Stomach smooth muscle (tissue), 2 donors: ENCODE data around the gene TBX18.

Source experiments
- H3K27ac ChIP-seq: one replicate; pipeline ENCODE4 v1.7.0; 2013; ENCODE audit warnings: mild to moderate bottlenecking, low read length, inconsistent platforms
- H3K27me3 ChIP-seq, 2 donors: one replicate each; pipeline ENCODE4 v1.7.0; 2013; ENCODE audit warnings: low read length in 2 of 2; ENCODE audit not compliant: insufficient read depth in 2 of 2, control insufficient read depth in 1 of 2
- H3K36me3 ChIP-seq, 2 donors: one replicate each; pipeline ENCODE4 v1.7.0; 2013; ENCODE audit warnings: low read length in 2 of 2; ENCODE audit not compliant: control insufficient read depth in 2 of 2, insufficient read depth in 2 of 2
- H3K4me1 ChIP-seq: one replicate; pipeline ENCODE4 v1.7.0; 2013; ENCODE audit warnings: low read length; ENCODE audit not compliant: control insufficient read depth, insufficient read depth
- H3K4me3 ChIP-seq, 2 donors: one replicate each; pipeline ENCODE4 v1.7.0; 2013; ENCODE audit warnings: low read length in 2 of 2
- H3K9ac ChIP-seq, 2 donors: one replicate each; pipeline ENCODE4 v1.7.0; 2013; ENCODE audit warnings: low read length in 2 of 2, mild to moderate bottlenecking in 1 of 2
- H3K9me3 ChIP-seq, 2 donors: one replicate each; pipeline ENCODE4 v1.7.0; 2013; ENCODE audit warnings: low read length in 2 of 2; ENCODE audit not compliant: control insufficient read depth in 2 of 2
- donor health status: healthy.
- donor health status: Pancreatic carcinoma.

TBX18 gene

GRCh38 chr6:84789170-84789569 is 24.8 kb upstream of the TBX18 start:
- Histone ChIP-seq H3K4me3 (no peak overlapping the region), H3K9ac (no peak overlapping the region), H3K36me3 (no peaks in the 10 kb centered on the region), H3K9me3 (peaks cover 0 to 4% of the 10 kb centered on the region in 2 donors), H3K27ac (no peak overlapping the region), H3K27me3 (no peaks in the 10 kb centered on the region), H3K4me1 (no peaks in the 10 kb centered on the region)

- no peak overlapping the region for H3K4me3 ChIP-seq
- no peaks in the 10 kb centered on the region for H3K27me3 ChIP-seq
- H3K9me3 ChIP-seq: peaks cover 0 to 4% of the 10 kb centered on the region in 2 donors
- no peaks in the 10 kb centered on the region for H3K36me3 ChIP-seq
- no peak overlapping the region for H3K9ac ChIP-seq
- no peaks in the 10 kb centered on the region for H3K4me1 ChIP-seq
- H3K27ac ChIP-seq: no peak overlapping the region
Observed at GRCh38 chr6:84788689-84789088, 24.3 kb upstream of the TBX18 start.

GRCh38 chr6:84785671-84786070 is 21.3 kb upstream of the TBX18 start:
- Histone ChIP-seq H3K36me3 (no peaks in the 10 kb centered on the region), H3K27me3 (no peaks in the 10 kb centered on the region), H3K4me3 (no peak overlapping the region), H3K9ac (no peak overlapping the region), H3K9me3 (peaks cover 0 to 4% of the 10 kb centered on the region in 2 donors), H3K27ac (no peak overlapping the region), H3K4me1 (no peaks in the 10 kb centered on the region)

- Histone ChIP-seq H3K27me3 (peaks cover 20 to 24% of the 10 kb centered on the region in 2 donors), H3K9ac (no peak overlapping the region), H3K9me3 (no peaks in the 10 kb centered on the region), H3K4me1 (peaks cover 2% of the 10 kb centered on the region), H3K4me3 (no peak overlapping the region), H3K27ac (no peak overlapping the region), H3K36me3 (no peaks in the 10 kb centered on the region)
Observed at GRCh38 chr6:84779917-84780316, 15.5 kb upstream of the TBX18 start.

GRCh38 chr6:84779380-84779779 is 15.0 kb upstream of the TBX18 start:
- Histone ChIP-seq H3K4me1 (peaks cover 7% of the 10 kb centered on the region), H3K36me3 (no peaks in the 10 kb centered on the region), H3K27me3 (peaks cover 26 to 28% of the 10 kb centered on the region in 2 donors), H3K9ac (no peak overlapping the region), H3K4me3 (no peak overlapping the region), H3K9me3 (no peaks in the 10 kb centered on the region), H3K27ac (no peak overlapping the region)

GRCh38 chr6:84777888-84778287 is 13.5 kb upstream of the TBX18 start:
- H3K4me3 ChIP-seq: no peak overlapping the region
- H3K27ac ChIP-seq: no peak overlapping the region
- no peak overlapping the region for H3K9ac ChIP-seq
- H3K27me3 ChIP-seq: peaks cover 38 to 41% of the 10 kb centered on the region in 2 donors
- peaks cover 19% of the 10 kb centered on the region for H3K4me1 ChIP-seq
- H3K36me3 ChIP-seq: no peaks in the 10 kb centered on the region
- no peaks in the 10 kb centered on the region for H3K9me3 ChIP-seq

- Histone ChIP-seq H3K27me3 (peaks cover 48 to 56% of the 10 kb centered on the region in 2 donors), H3K9me3 (peaks cover 0 to 5% of the 10 kb centered on the region in 2 donors), H3K27ac (no peak overlapping the region), H3K9ac (no peak overlapping the region), H3K4me3 (no peak overlapping the region), H3K36me3 (no peaks in the 10 kb centered on the region), H3K4me1 (peaks cover 19% of the 10 kb centered on the region)
Observed at GRCh38 chr6:84776392-84776791, 12.0 kb upstream of the TBX18 start.

GRCh38 chr6:84775751-84776150 is 11.4 kb upstream of the TBX18 start:
- Histone ChIP-seq H3K4me3 (no peak overlapping the region), H3K27ac (no peak overlapping the region), H3K36me3 (no peaks in the 10 kb centered on the region), H3K9ac (no peak overlapping the region), H3K9me3 (peaks cover 0 to 5% of the 10 kb centered on the region in 2 donors), H3K27me3 (peaks cover 53 to 61% of the 10 kb centered on the region in 2 donors), H3K4me1 (peaks cover 19% of the 10 kb centered on the region)

GRCh38 chr6:84774985-84775284 is 10.5 kb upstream of the TBX18 start:
- Histone ChIP-seq H3K4me1 (peaks cover 19% of the 10 kb centered on the region), H3K36me3 (no peaks in the 10 kb centered on the region), H3K9me3 (peaks cover 0 to 5% of the 10 kb centered on the region in 2 donors), H3K27me3 (peaks cover 58 to 69% of the 10 kb centered on the region in 2 donors), H3K27ac (no peak overlapping the region), H3K4me3 (peak overlapping the region in 1 of 2 donors; percentile 67), H3K9ac (no peak overlapping the region)

- H3K4me1 ChIP-seq: peaks cover 19% of the 10 kb centered on the region
- peak overlapping the region in 1 of 2 donors; percentile 67 for H3K4me3 ChIP-seq
- no peaks in the 10 kb centered on the region for H3K36me3 ChIP-seq
- H3K27ac ChIP-seq: no peak overlapping the region
- peaks cover 59 to 75% of the 10 kb centered on the region in 2 donors for H3K27me3 ChIP-seq
- peaks cover 0 to 5% of the 10 kb centered on the region in 2 donors for H3K9me3 ChIP-seq
- no peak overlapping the region for H3K9ac ChIP-seq
Observed at GRCh38 chr6:84774157-84774984, 10.0 kb upstream of the TBX18 start.

- Histone ChIP-seq H3K27ac (no peak overlapping the region), H3K4me1 (peaks cover 19% of the 10 kb centered on the region), H3K4me3 (peak overlapping the region in 1 of 2 donors; percentile 67), H3K9ac (no peak overlapping the region), H3K36me3 (no peaks in the 10 kb centered on the region), H3K27me3 (peaks cover 62 to 80% of the 10 kb centered on the region in 2 donors), H3K9me3 (peaks cover 0 to 5% of the 10 kb centered on the region in 2 donors)
Observed at GRCh38 chr6:84773431-84774156, 9.2 kb upstream of the TBX18 start.
